Upper lobe of left lung (tissue), 6 donors: ENCODE measurements around the gene GIT2. TPM values are rescaled to one million over a fixed set of nuclear protein-coding genes. Genes with fewer than 3 reads are reported as not detected.

Source experiments
- ATAC-seq, 2 donors: fragments of 200-7000 bp; cut with Tn5 transposase; one replicate each; pipeline ENCODE4 v1.9.1; 2022; ENCODE audit warnings: mild to moderate bottlenecking in 2 of 2, moderate library complexity in 2 of 2; ENCODE audit not compliant: low FRiP score in 2 of 2
- DNase-seq, 2 donors: peaks; one replicate each; pipeline ENCODE4 v3.0.0-alpha.2; 2019 to 2020
- H3K27ac ChIP-seq, 4 donors: fragments of 200-600 bp; sonication (generic); one replicate each; pipeline ENCODE4 v1.5.1; 2016 to 2019
- H3K27me3 ChIP-seq, 4 donors: fragments of 200-600 bp; sonication (generic); one replicate each; pipeline ENCODE4 v1.5.1; 2017 to 2019
- H3K36me3 ChIP-seq, 4 donors: fragments of 200-600 bp; sonication (generic); one replicate each; pipeline ENCODE4 v1.5.1; 2016 to 2019
- H3K4me1 ChIP-seq, 4 donors: fragments of 200-600 bp; sonication (generic); one replicate each; pipeline ENCODE4 v1.5.1; 2018 to 2019
- H3K4me3 ChIP-seq, 4 donors: fragments of 200-600 bp; sonication (generic); one replicate each; pipeline ENCODE4 v1.5.1; 2017 to 2019; ENCODE audit warnings: mild to moderate bottlenecking in 2 of 4, moderate library complexity in 1 of 4
- H3K9me3 ChIP-seq, 4 donors: fragments of 200-600 bp; sonication (generic); one replicate each; pipeline ENCODE4 v1.5.1; 2018 to 2019
- CTCF ChIP-seq, 6 experiments: fragments of 450-650 bp in 4 of 6; fragments of 200-600 bp in 2 of 6; sonication (generic) in 2 of 6; IDR thresholded peaks; one replicate each; pipeline ENCODE4 v1.5.1; 2016 to 2019; ENCODE audit warnings: antibody characterized with exemption in 6 of 6
- EP300 ChIP-seq, 4 donors: sonication (generic); formaldehyde crosslinking; IDR thresholded peaks; one replicate each; pipeline ENCODE4 v1.5.1; 2017; ENCODE audit warnings: antibody characterized with exemption in 4 of 4, control low read depth in 2 of 4
- POLR2A ChIP-seq, 4 donors: fragments of 450-650 bp; IDR thresholded peaks; one replicate each; pipeline ENCODE4 v1.5.1; 2016 to 2017; ENCODE audit warnings: antibody characterized with exemption in 4 of 4, mild to moderate bottlenecking in 2 of 4
- POLR2AphosphoS5 ChIP-seq, 2 donors: sonication (generic); formaldehyde crosslinking; IDR thresholded peaks; one replicate each; pipeline ENCODE4 v1.5.1; 2017; ENCODE audit warnings: antibody characterized with exemption in 2 of 2
- WGBS, 2 donors: methylation state at CpG; one replicate each; pipeline ENCODE4 v1.1.5; 2017 to 2018; 5-methylcytosine and 5-hydroxymethylcytosine counted together
- total RNA-seq, 6 donors: library from RNA; depleted of rRNA in 4 of 6; stranded (reverse); fragments of >200 nt in 4 of 6; gene quantifications; one replicate each; pipeline versions ENCODE4 v1.1.0 to v1.2.1, GENCODE V29; 2016 to 2021
- donor health status: DM: no; HTN: no; CAD: no; lungs with moderate emphysema.
- donor health status: DM: no; HTN: yes; CAD: no; lungs with severe emphysema.

The GIT2 gene
- total RNA-seq, 6 donors from 2014 or later: 45.1 to 89.1 (median 55.3) TPM

- no peaks in the 10 kb centered on the region for H3K9me3 ChIP-seq
- WGBS, 2 donors: 81 to 86% methylated on average over 3 of the region's 3 CpGs
- no peak for TF ChIP-seq POLR2A (IDR thresholded peaks at IDR 0.05)
- no peak overlapping the region for H3K4me3 ChIP-seq
- DNase-seq (no peak), ATAC-seq (no peak)
- H3K27ac ChIP-seq: no peak overlapping the region
- peaks cover 9 to 92% (median 43%) of the 10 kb centered on the region in 4 donors for H3K36me3 ChIP-seq
- H3K27me3 ChIP-seq: no peaks in the 10 kb centered on the region
- H3K4me1 ChIP-seq: peaks cover 0 to 5% (median 1%) of the 10 kb centered on the region in 4 donors
Measured at GRCh38 chr12:109962398-109962797, 33.8 kb downstream of the GIT2 start.

DNA sequence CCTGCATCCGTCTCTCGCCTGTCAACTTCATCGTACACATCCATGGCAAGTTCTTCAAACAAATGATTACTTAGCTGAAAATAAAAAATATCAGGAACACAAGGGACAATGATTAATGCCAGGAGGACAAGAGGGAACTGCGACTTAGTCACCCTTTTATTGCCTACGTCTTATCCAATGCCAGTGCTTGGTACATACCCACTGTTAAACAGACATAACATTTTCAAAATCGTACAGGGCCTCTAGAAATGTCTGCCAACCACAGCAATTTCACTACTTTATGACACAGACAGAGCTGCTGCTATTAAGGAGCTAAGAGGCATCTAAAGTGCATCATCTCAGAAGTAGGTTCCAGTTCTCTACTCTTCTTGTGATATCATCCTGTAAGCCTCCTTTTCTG lies 34.6 kb downstream of the GIT2 start:
- DNase-seq (no peak), ATAC-seq (no peak)
- peaks cover 9 to 92% (median 50%) of the 10 kb centered on the region in 4 donors for H3K36me3 ChIP-seq
- H3K27me3 ChIP-seq: no peaks in the 10 kb centered on the region
- no peak for TF ChIP-seq POLR2A (IDR thresholded peaks at IDR 0.05)
- 75 to 77% methylated on average over 6 of the region's 6 CpGs for WGBS, 2 donors
- no peak overlapping the region for H3K27ac ChIP-seq
- no peaks in the 10 kb centered on the region for H3K9me3 ChIP-seq
- H3K4me3 ChIP-seq: no peak overlapping the region
- peaks cover 0 to 5% (median 1%) of the 10 kb centered on the region in 4 donors for H3K4me1 ChIP-seq

DNA sequence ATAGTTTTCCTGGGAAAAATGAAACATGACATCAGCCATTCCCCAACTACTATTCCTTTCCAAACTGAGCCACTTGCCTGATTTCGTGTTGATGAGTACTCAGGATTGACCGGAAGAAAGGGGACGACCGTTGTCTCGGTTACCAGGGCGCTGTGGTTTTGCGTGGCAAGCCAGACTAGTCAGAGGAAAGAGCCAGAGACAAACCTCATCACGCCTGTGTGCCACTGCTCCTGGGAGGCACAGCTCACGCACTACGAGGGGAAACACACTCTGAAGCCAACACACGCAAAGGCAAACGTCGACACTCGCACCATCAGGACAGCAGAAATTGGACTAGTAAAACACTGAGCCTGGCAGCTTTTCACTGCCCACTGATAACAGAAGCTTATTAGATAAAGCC lies 35.0 kb downstream of the GIT2 start:
- no peak for ATAC-seq
- Histone ChIP-seq H3K4me1 (peaks cover 0 to 5% (median 1%) of the 10 kb centered on the region in 4 donors), H3K9me3 (no peaks in the 10 kb centered on the region), H3K36me3 (peaks cover 9 to 94% (median 51%) of the 10 kb centered on the region in 4 donors), H3K27ac (no peak overlapping the region), H3K4me3 (no peak overlapping the region), H3K27me3 (no peaks in the 10 kb centered on the region)
- no peak for TF ChIP-seq CTCF (IDR thresholded peaks at IDR 0.05)
- no peak for TF ChIP-seq EP300 (IDR thresholded peaks at IDR 0.05)
- no peak for TF ChIP-seq POLR2A (IDR thresholded peaks at IDR 0.05)
- no peak for TF ChIP-seq POLR2AphosphoS5 (IDR thresholded peaks at IDR 0.05)
- DNase-seq: no peak
- WGBS, 2 donors: 67 to 80% methylated on average over 14 of the region's 14 CpGs

- TF ChIP-seq POLR2AphosphoS5 (IDR thresholded peaks at IDR 0.05) (no peak), CTCF (IDR thresholded peaks at IDR 0.05) (no peak), POLR2A (IDR thresholded peaks at IDR 0.05) (no peak), EP300 (IDR thresholded peaks at IDR 0.05) (no peak)
- Histone ChIP-seq H3K36me3 (peaks cover 9 to 98% (median 49%) of the 10 kb centered on the region in 4 donors), H3K27me3 (no peaks in the 10 kb centered on the region), H3K4me3 (no peak overlapping the region), H3K27ac (no peak overlapping the region), H3K9me3 (no peaks in the 10 kb centered on the region), H3K4me1 (peaks cover 0 to 5% (median 1%) of the 10 kb centered on the region in 4 donors)
- 94 to 96% methylated on average over 8 of the region's 8 CpGs for WGBS, 2 donors
- no peak for DNase-seq
- no peak for ATAC-seq
Measured at GRCh38 chr12:109959411-109960093, 36.6 kb downstream of the GIT2 start.

DNA sequence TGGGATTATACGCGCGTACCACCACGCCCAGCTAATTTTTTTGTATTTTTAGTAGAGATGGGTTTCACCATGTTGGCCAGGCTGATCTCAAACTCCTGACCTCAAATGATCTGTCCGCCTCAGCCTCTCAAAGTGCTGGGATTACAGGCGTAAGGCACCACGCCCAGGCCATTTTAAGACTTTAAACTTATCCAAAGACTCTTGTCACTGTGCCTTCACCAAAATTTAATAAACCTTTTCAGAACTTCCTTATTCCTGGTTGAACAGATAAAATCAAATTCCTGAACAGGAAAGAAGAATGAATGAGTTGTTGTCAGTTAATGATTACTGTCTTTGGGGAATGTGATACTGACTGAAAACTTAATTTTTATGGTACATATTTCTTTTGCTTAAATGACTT lies 37.8 kb downstream of the GIT2 start:
- Histone ChIP-seq H3K36me3 (peaks cover 9 to 98% (median 53%) of the 10 kb centered on the region in 4 donors), H3K4me1 (no peaks in the 10 kb centered on the region), H3K9me3 (no peaks in the 10 kb centered on the region), H3K27me3 (no peaks in the 10 kb centered on the region), H3K27ac (no peak overlapping the region), H3K4me3 (no peak overlapping the region)
- TF ChIP-seq EP300 (IDR thresholded peaks at IDR 0.05) (no peak), POLR2AphosphoS5 (IDR thresholded peaks at IDR 0.05) (no peak), CTCF (IDR thresholded peaks at IDR 0.05) (no peak), POLR2A (IDR thresholded peaks at IDR 0.05) (no peak)
- ATAC-seq: no peak
- DNase-seq: no peak
- WGBS, 2 donors: 98 to 99% methylated on average over 7 of the region's 7 CpGs

DNA sequence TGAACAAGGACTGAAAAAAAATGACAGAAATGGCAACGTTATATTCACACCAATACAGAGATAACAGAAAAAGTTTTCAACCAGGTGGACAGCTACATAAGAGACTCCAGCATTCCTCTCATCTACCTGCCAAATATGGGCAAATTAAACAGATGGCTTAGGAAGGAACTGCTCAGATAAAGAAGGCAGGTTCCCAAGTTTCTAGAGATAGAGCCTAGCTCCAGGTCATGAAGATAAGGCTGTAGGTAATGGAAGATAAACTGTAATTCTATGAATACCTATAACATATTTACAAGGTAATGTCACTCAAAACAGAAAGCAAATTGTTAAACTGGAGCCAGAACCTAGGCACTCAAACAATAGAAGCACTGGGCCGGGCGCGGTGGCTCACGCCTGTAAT lies 42.5 kb downstream of the GIT2 start:
- ATAC-seq: no peak
- peaks cover 18 to 96% (median 60%) of the 10 kb centered on the region in 4 donors for H3K36me3 ChIP-seq

More for the DNA sequence above, 42.5 kb downstream of the GIT2 start:
- H3K27ac ChIP-seq: no peak overlapping the region
- no peak for DNase-seq
- no peaks in the 10 kb centered on the region for H3K9me3 ChIP-seq
- H3K4me1 ChIP-seq: peaks cover 0 to 8% (median 0%) of the 10 kb centered on the region in 4 donors
- TF ChIP-seq EP300 (IDR thresholded peaks at IDR 0.05) (no peak), CTCF (IDR thresholded peaks at IDR 0.05) (no peak), POLR2AphosphoS5 (IDR thresholded peaks at IDR 0.05) (no peak), POLR2A (IDR thresholded peaks at IDR 0.05) (no peak)
- no peaks in the 10 kb centered on the region for H3K27me3 ChIP-seq
- no peak overlapping the region for H3K4me3 ChIP-seq
- WGBS, 2 donors: 88 to 94% methylated on average over 5 of the region's 5 CpGs
